Measurements from ENCODE around the gene ELOVL2.
"Not testable (repeated sequence)": the region's sequence is repeated elsewhere in the genome, so short reads cannot be mapped to it uniquely, and the experiment has no call there.

ELOVL2 gene

DNA sequence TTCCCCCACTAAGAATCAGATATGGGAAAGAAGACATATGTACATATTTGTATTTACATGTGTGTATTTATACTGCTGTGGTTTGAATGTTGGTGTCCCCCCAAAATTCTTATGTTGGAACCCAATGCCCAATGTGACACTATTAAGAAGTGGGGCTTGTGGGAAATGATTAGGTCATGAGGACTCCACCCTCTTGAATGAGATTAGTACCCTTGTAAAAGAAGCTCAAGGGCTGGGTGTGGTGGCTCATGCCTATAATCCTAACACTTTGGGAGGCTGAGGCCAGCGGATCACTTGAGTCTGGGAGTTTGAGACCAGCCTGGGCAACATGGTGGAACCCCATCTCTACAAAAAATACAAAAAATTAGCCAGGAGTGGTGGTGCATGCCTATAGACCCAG lies 45.6 kb upstream of the ELOVL2 start:
- no peak overlapping the region for H3K27ac ChIP-seq
- H2AFZ ChIP-seq (ENCODE audit: low read depth) = no peak overlapping the region
- peaks cover 19% of the 10 kb centered on the region for H3K4me1 ChIP-seq (ENCODE audit: low read depth, poor library complexity, severe bottlenecking)
- H3K4me2 ChIP-seq = no peak overlapping the region
- no peak overlapping the region for H3K9ac ChIP-seq
- no peak overlapping the region for H3K4me3 ChIP-seq (IDR thresholded peaks at IDR 0.05; ENCODE audit: insufficient read depth, low read depth, low read length)
- no peaks in the 10 kb centered on the region for H3K36me3 ChIP-seq (ENCODE audit: insufficient read depth)
- no peaks in the 10 kb centered on the region for H3K27me3 ChIP-seq (ENCODE audit: insufficient read depth, low read depth)
- H4K20me1 ChIP-seq (ENCODE audit: insufficient read depth) = no peaks in the 10 kb centered on the region
- TF ChIP-seq, protein P1, sequence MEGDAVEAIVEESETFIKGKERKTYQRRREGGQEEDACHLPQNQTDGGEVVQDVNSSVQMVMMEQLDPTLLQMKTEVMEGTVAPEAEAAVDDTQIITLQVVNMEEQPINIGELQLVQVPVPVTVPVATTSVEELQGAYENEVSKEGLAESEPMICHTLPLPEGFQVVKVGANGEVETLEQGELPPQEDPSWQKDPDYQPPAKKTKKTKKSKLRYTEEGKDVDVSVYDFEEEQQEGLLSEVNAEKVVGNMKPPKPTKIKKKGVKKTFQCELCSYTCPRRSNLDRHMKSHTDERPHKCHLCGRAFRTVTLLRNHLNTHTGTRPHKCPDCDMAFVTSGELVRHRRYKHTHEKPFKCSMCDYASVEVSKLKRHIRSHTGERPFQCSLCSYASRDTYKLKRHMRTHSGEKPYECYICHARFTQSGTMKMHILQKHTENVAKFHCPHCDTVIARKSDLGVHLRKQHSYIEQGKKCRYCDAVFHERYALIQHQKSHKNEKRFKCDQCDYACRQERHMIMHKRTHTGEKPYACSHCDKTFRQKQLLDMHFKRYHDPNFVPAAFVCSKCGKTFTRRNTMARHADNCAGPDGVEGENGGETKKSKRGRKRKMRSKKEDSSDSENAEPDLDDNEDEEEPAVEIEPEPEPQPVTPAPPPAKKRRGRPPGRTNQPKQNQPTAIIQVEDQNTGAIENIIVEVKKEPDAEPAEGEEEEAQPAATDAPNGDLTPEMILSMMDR (conservative IDR thresholded peaks at IDR 0.05; ENCODE audit: low read depth, low read length) = no peak
- H3K79me2 ChIP-seq (ENCODE audit: insufficient read depth, low read depth) = peaks cover 3% of the 10 kb centered on the region

DNA sequence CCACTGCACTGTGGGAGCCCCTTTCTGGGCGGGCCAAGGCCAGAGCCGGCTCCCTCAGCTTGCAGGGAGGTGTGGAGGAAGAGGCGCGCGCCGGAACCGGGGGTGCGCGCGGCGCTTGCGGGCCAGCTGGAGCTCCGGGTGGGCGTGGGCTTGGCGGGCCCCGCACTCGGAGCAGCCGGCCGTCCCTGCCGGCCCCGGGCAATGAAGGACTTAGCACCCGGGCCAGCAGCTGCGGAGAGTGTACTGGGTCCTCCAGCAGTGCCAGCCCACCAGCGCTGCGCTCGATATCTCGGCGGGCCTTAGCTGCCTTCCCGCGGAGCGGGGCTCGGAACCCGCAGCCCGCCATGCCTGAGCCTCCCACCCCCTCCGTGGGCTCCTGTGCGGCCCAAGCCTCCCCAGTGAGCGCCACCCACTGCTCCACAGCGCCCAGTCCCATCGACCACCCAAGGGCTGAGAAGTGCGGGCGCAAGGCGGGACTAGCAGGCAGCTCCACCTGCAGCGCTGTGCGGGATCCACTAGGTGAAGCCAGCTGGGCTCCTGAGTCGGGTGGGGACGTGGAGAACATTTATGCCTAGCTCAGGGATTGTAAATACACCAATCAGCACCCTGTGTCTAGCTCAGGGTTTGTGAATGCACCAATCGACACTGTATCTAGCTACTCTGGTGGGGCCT lies 43.2 kb upstream of the ELOVL2 start:
- H2AFZ ChIP-seq (ENCODE audit: low read depth); H3K79me2 ChIP-seq (ENCODE audit: insufficient read depth, low read depth); H3K4me2 ChIP-seq; H3K4me3 ChIP-seq (IDR thresholded peaks at IDR 0.05; ENCODE audit: insufficient read depth, low read depth, low read length); H3K9ac ChIP-seq; H4K20me1 ChIP-seq (ENCODE audit: insufficient read depth); H3K27ac ChIP-seq; H3K36me3 ChIP-seq (ENCODE audit: insufficient read depth); H3K27me3 ChIP-seq (ENCODE audit: insufficient read depth, low read depth): not testable (repeated sequence)
- H3K4me1 ChIP-seq (ENCODE audit: low read depth, poor library complexity, severe bottlenecking) = peaks cover 13% of the 10 kb centered on the region

DNA sequence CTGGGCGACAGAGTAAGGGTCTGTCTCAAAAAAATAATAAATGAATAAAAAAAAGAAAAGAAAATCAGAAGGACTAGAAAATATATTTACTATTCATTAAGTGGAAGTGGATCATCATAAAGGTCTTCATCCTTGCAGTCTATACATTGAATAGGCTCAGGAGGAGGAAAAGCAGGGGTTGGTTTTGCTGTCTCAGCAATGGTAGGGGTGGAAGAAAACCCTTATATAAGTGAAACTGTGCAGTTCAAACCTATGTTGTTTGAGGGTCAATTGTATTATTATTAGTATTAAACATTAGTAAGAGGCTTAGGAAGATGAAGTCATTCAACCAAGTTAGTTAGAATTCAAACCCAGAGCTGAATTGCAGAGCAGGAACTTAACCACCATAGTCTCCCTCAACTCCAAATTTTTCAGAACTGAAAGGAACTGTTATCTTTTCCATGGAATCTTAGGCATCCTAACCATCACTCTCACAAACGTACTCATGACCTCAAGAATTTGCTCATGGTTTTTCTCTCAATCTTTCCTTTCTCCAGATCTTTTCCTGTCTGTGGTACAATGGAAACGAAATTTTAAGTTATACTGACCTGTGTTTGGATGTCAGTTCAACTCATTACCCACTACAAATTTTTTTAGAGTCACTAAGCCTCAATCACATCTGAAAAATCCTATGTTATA lies 41.8 kb upstream of the ELOVL2 start:
- TF ChIP-seq, protein P1 (conservative IDR thresholded peaks at IDR 0.05; ENCODE audit: low read depth, low read length) = no peak
- no peak overlapping the region for H3K4me2 ChIP-seq
- no peaks in the 10 kb centered on the region for H3K79me2 ChIP-seq (ENCODE audit: insufficient read depth, low read depth)
- no peak overlapping the region for H2AFZ ChIP-seq (ENCODE audit: low read depth)
- H3K27me3 ChIP-seq (ENCODE audit: insufficient read depth, low read depth) = no peaks in the 10 kb centered on the region
- no peak overlapping the region for H3K9ac ChIP-seq
- no peaks in the 10 kb centered on the region for H3K36me3 ChIP-seq (ENCODE audit: insufficient read depth)
- H3K27ac ChIP-seq = no peak overlapping the region
- no peak overlapping the region for H3K4me3 ChIP-seq (IDR thresholded peaks at IDR 0.05; ENCODE audit: insufficient read depth, low read depth, low read length)
- H4K20me1 ChIP-seq (ENCODE audit: insufficient read depth) = no peaks in the 10 kb centered on the region
- no peaks in the 10 kb centered on the region for H3K4me1 ChIP-seq (ENCODE audit: low read depth, poor library complexity, severe bottlenecking)

DNA sequence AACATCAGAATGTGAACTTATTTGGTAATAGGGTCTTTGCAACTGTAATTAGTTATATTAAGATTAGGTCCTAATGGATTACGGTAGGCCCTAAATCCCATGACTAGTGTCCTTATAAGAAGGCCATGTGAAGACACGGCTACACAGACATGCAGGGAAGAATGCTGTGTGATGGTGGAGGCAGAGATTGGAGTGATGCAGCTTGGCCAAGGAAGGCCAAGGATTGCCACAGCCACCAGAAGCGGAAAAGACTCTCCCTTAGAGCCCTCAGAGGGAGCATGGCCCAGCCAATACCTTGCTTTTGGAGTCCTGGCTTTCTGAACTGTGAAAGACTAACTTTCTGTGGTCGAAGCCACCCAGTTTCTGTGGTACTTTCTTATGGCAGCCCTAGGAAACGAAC lies 39.9 kb upstream of the ELOVL2 start:
- Histone ChIP-seq H3K36me3 (ENCODE audit: insufficient read depth) (no peaks in the 10 kb centered on the region), H3K4me3 (IDR thresholded peaks at IDR 0.05; ENCODE audit: insufficient read depth, low read depth, low read length) (no peak overlapping the region), H3K4me2 (no peak overlapping the region), H3K27ac (no peak overlapping the region), H4K20me1 (ENCODE audit: insufficient read depth) (no peaks in the 10 kb centered on the region), H3K79me2 (ENCODE audit: insufficient read depth, low read depth) (no peaks in the 10 kb centered on the region), H3K9ac (no peak overlapping the region), H3K4me1 (ENCODE audit: low read depth, poor library complexity, severe bottlenecking) (no peaks in the 10 kb centered on the region), H2AFZ (ENCODE audit: low read depth) (no peak overlapping the region), H3K27me3 (ENCODE audit: insufficient read depth, low read depth) (no peaks in the 10 kb centered on the region)
- TF ChIP-seq, protein P1 (conservative IDR thresholded peaks at IDR 0.05; ENCODE audit: low read depth, low read length) = no peak

DNA sequence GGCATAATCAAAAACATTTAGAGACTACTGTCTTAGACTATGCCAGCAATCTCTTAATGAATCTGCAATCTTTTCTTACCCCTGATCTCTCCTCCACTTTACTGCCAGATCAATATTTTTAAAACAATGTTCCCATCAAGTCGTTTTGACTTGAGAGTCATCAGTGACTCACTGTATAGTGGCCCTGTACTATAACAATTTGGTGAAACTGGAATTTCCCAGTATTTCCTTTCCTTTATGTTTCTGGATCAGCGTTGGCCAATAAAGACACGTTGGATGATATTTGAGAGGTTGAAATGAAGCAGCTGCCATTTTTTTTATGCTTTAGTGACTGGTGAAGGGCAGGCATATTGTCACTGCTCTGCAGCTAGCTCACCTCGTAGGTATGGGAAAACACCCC lies 39.4 kb upstream of the ELOVL2 start:
- Histone ChIP-seq H3K27me3 (ENCODE audit: insufficient read depth, low read depth) (no peaks in the 10 kb centered on the region), H2AFZ (ENCODE audit: low read depth) (no peak overlapping the region), H3K4me3 (IDR thresholded peaks at IDR 0.05; ENCODE audit: insufficient read depth, low read depth, low read length) (no peak overlapping the region), H3K79me2 (ENCODE audit: insufficient read depth, low read depth) (no peaks in the 10 kb centered on the region), H4K20me1 (ENCODE audit: insufficient read depth) (no peaks in the 10 kb centered on the region), H3K36me3 (ENCODE audit: insufficient read depth) (no peaks in the 10 kb centered on the region), H3K4me2 (no peak overlapping the region), H3K4me1 (ENCODE audit: low read depth, poor library complexity, severe bottlenecking) (no peaks in the 10 kb centered on the region), H3K27ac (no peak overlapping the region), H3K9ac (no peak overlapping the region)
- TF ChIP-seq, protein P1 (conservative IDR thresholded peaks at IDR 0.05; ENCODE audit: low read depth, low read length) = no peak

All from KMS-11 (cell line).